Measurements from ENCODE around the gene RABL6.

The RABL6 gene

DNA sequence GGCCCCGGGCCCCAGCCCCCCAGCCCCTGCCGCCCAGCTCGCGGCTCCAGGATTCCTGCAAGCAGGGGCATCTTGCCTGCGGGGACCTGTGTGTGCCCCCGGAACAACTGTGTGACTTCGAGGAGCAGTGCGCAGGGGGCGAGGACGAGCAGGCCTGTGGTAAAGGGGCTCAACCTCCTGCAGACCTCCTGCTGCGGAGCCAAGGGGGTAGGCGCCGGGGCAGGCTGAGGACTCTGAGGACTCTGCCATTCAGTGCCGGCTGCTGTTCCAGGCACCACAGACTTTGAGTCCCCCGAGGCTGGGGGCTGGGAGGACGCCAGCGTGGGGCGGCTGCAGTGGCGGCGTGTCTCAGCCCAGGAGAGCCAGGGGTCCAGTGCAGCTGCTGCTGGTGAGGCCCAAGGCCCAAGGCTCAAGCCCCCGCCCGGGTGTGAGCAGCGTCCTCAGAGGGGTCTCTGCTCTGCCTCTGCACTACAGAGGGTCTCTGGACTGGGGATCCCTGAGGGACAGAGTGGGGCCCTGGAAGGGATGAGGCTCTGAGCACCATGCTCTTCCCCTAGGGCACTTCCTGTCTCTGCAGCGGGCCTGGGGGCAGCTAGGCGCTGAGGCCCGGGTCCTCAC, 47.8 kb downstream of the RABL6 start:
- Histone ChIP-seq H3K4me3 (IDR thresholded peaks at IDR 0.05; ENCODE audit: insufficient read depth, low read depth, low read length) (no peak overlapping the region), H3K9ac (no peak overlapping the region), H3K4me1 (ENCODE audit: low read depth, poor library complexity, severe bottlenecking) (no peaks in the 10 kb centered on the region), H3K4me2 (no peak overlapping the region), H4K20me1 (ENCODE audit: insufficient read depth) (no peaks in the 10 kb centered on the region), H2AFZ (ENCODE audit: low read depth) (no peak overlapping the region), H3K27ac (no peak overlapping the region), H3K27me3 (ENCODE audit: insufficient read depth, low read depth) (no peaks in the 10 kb centered on the region), H3K36me3 (ENCODE audit: insufficient read depth) (no peaks in the 10 kb centered on the region), H3K79me2 (ENCODE audit: insufficient read depth, low read depth) (no peaks in the 10 kb centered on the region)
- TF ChIP-seq CTCF (conservative IDR thresholded peaks at IDR 0.05; ENCODE audit: low read depth, low read length), result no peak

- H3K79me2 ChIP-seq (ENCODE audit: insufficient read depth, low read depth), result no peaks in the 10 kb centered on the region
- no peak overlapping the region for H3K4me3 ChIP-seq (IDR thresholded peaks at IDR 0.05; ENCODE audit: insufficient read depth, low read depth, low read length)
- H3K27ac ChIP-seq, result no peak overlapping the region
- H3K4me2 ChIP-seq, result no peak overlapping the region
- no peaks in the 10 kb centered on the region for H3K27me3 ChIP-seq (ENCODE audit: insufficient read depth, low read depth)
- no peaks in the 10 kb centered on the region for H4K20me1 ChIP-seq (ENCODE audit: insufficient read depth)
- H3K9ac ChIP-seq, result no peak overlapping the region
- no peak overlapping the region for H2AFZ ChIP-seq (ENCODE audit: low read depth)
- no peaks in the 10 kb centered on the region for H3K36me3 ChIP-seq (ENCODE audit: insufficient read depth)
- TF ChIP-seq CTCF (conservative IDR thresholded peaks at IDR 0.05; ENCODE audit: low read depth, low read length), result no peak
- no peaks in the 10 kb centered on the region for H3K4me1 ChIP-seq (ENCODE audit: low read depth, poor library complexity, severe bottlenecking)
These were observed 48.3 kb downstream of the RABL6 start for GRCh38 chr9:136856079-136856476.

DNA sequence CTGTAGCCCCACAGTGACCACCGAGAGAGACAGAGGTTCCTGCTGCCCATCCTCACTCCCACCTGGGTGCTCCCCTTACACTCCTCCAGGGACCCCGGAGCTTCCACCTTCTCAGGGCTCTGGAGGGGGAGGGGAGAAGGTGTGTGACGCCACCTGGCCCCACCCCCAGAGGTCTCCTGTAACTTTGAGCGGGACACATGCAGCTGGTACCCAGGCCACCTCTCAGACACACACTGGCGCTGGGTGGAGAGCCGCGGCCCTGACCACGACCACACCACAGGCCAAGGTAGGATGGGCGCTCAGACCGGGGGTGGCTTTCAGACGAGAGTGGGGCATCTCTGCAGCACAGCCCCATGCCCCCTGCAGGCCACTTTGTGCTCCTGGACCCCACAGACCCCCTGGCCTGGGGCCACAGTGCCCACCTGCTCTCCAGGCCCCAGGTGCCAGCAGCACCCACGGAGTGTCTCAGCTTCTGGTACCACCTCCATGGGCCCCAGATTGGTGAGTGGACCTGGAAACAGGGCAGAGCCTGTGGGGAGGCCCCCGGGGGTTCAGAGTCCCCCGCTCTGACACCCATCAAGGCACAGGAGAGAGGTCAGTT, 48.9 kb downstream of the RABL6 start:
- H3K4me3 ChIP-seq (IDR thresholded peaks at IDR 0.05; ENCODE audit: insufficient read depth, low read depth, low read length), result no peak overlapping the region
- H3K36me3 ChIP-seq (ENCODE audit: insufficient read depth), result no peaks in the 10 kb centered on the region
- no peaks in the 10 kb centered on the region for H3K27me3 ChIP-seq (ENCODE audit: insufficient read depth, low read depth)
- no peak overlapping the region for H2AFZ ChIP-seq (ENCODE audit: low read depth)
- H4K20me1 ChIP-seq (ENCODE audit: insufficient read depth), result no peaks in the 10 kb centered on the region
- H3K4me1 ChIP-seq (ENCODE audit: low read depth, poor library complexity, severe bottlenecking), result no peaks in the 10 kb centered on the region
- no peak overlapping the region for H3K27ac ChIP-seq
- H3K79me2 ChIP-seq (ENCODE audit: insufficient read depth, low read depth), result no peaks in the 10 kb centered on the region
- TF ChIP-seq CTCF (conservative IDR thresholded peaks at IDR 0.05; ENCODE audit: low read depth, low read length), result no peak
- H3K4me2 ChIP-seq, result no peak overlapping the region
- no peak overlapping the region for H3K9ac ChIP-seq

- Histone ChIP-seq H4K20me1 (ENCODE audit: insufficient read depth) (no peaks in the 10 kb centered on the region), H3K9ac (no peak overlapping the region), H3K4me2 (no peak overlapping the region), H3K27ac (no peak overlapping the region), H3K4me1 (ENCODE audit: low read depth, poor library complexity, severe bottlenecking) (no peaks in the 10 kb centered on the region), H3K36me3 (ENCODE audit: insufficient read depth) (no peaks in the 10 kb centered on the region; the same call in 1 of the 2 replicates), H2AFZ (ENCODE audit: low read depth) (no peak overlapping the region), H3K79me2 (ENCODE audit: insufficient read depth, low read depth) (no peaks in the 10 kb centered on the region), H3K27me3 (ENCODE audit: insufficient read depth, low read depth) (no peaks in the 10 kb centered on the region), H3K4me3 (IDR thresholded peaks at IDR 0.05; ENCODE audit: insufficient read depth, low read depth, low read length) (no peak overlapping the region)
- TF ChIP-seq CTCF (conservative IDR thresholded peaks at IDR 0.05; ENCODE audit: low read depth, low read length), result no peak
These were observed 49.4 kb downstream of the RABL6 start for GRCh38 chr9:136857166-136857565.
